ENCODE measurements around the gene HAPLN3.

GRCh38 chr15:88932271-88932874 lies 37.0 kb upstream of the HAPLN3 start:
- TF ChIP-seq EZH2 (IDR thresholded peaks at IDR 0.05; ENCODE audit: low read length), result no peak
- TF ChIP-seq, protein P1, sequence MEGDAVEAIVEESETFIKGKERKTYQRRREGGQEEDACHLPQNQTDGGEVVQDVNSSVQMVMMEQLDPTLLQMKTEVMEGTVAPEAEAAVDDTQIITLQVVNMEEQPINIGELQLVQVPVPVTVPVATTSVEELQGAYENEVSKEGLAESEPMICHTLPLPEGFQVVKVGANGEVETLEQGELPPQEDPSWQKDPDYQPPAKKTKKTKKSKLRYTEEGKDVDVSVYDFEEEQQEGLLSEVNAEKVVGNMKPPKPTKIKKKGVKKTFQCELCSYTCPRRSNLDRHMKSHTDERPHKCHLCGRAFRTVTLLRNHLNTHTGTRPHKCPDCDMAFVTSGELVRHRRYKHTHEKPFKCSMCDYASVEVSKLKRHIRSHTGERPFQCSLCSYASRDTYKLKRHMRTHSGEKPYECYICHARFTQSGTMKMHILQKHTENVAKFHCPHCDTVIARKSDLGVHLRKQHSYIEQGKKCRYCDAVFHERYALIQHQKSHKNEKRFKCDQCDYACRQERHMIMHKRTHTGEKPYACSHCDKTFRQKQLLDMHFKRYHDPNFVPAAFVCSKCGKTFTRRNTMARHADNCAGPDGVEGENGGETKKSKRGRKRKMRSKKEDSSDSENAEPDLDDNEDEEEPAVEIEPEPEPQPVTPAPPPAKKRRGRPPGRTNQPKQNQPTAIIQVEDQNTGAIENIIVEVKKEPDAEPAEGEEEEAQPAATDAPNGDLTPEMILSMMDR (optimal IDR thresholded peaks at IDR 0.05 in 1 of 3, IDR thresholded peaks at IDR 0.05 in 1 of 3, conservative IDR thresholded peaks at IDR 0.05 in 1 of 3; ENCODE audit: extremely low read depth in 1 of 3, insufficient read depth in 2 of 3, low read length in 3 of 3), result no peak
